ENCODE data around the gene UPB1. TPM values are rescaled to one million over a fixed set of nuclear protein-coding genes. Genes with fewer than 3 reads are reported as not detected.

The UPB1 gene
- total and polyA plus RNA-seq, 12 donors, result 0.11 to 2.2 (median 0.34) TPM; not detected in 1

DNA sequence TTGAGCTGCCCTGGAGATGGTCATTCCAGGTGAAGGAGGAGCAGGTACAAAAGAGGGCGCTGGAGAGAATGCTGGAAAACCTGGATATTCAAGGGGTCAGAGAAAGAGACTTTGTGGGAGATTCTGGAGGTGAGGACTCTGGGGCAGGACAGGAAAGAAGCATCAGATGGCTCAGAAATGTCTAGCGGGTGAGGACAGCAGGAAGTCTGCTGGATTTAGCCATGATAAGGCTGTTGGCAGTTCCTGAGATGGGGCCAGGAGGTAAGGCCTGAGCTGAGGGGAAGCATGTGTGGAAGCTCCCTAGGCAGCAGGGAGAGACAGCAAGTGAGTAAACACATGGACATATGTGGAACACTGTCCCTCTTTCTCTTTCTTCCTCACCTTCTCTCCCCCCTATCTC lies 1.5 kb downstream of the UPB1 start:
- peak in 1 of 7 donors; percentile 43 for DNase-seq
- Histone ChIP-seq H3K4me1 (replicated peaks in 1 of 2) (peaks cover 0 to 8% of the 10 kb centered on the region in 2 donors), H3K27me3 (peaks cover 13% of the 10 kb centered on the region), H3K4me3 (no peak overlapping the region), H3K36me3 (replicated peaks in 1 of 2) (no peaks in the 10 kb centered on the region), H3K9me3 (replicated peaks in 1 of 3) (no peaks in the 10 kb centered on the region), H3K27ac (no peak overlapping the region)
- no peak for TF ChIP-seq POLR2A (IDR thresholded peaks at IDR 0.05)
- TF ChIP-seq, protein P1, sequence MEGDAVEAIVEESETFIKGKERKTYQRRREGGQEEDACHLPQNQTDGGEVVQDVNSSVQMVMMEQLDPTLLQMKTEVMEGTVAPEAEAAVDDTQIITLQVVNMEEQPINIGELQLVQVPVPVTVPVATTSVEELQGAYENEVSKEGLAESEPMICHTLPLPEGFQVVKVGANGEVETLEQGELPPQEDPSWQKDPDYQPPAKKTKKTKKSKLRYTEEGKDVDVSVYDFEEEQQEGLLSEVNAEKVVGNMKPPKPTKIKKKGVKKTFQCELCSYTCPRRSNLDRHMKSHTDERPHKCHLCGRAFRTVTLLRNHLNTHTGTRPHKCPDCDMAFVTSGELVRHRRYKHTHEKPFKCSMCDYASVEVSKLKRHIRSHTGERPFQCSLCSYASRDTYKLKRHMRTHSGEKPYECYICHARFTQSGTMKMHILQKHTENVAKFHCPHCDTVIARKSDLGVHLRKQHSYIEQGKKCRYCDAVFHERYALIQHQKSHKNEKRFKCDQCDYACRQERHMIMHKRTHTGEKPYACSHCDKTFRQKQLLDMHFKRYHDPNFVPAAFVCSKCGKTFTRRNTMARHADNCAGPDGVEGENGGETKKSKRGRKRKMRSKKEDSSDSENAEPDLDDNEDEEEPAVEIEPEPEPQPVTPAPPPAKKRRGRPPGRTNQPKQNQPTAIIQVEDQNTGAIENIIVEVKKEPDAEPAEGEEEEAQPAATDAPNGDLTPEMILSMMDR (IDR thresholded peaks at IDR 0.05), result no peak
- WGBS, 4 donors, result 83 to 95% (median 89%) methylated on average over 2 of the region's 2 CpGs
- intact Hi-C loops (cut with DNase I), result no loop called here

DNA sequence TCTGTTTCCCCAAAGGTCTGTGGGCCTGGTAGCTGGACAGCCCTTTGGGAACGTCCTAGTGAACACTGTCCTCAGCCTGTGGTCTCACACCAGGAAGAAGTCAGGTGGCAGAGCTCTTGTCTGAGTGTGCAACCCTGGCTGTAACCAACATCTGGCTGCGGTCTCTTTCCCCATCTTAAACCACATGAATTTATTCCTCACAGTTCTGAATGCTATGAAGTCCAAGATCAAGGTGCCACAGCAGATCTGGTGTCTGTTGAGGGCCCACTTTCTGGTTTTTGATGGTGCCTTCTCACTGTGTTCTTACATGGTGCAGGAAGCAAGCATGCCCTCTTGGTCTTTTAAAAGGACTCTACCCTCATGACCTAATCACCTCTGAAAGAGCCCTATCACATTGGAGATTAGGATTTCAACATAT lies 2.7 kb downstream of the UPB1 start:
- WGBS, 4 donors, result 77 to 86% (median 84%) methylated on average over 2 of the region's 2 CpGs
- H3K27ac ChIP-seq, result no peak overlapping the region
- H3K9me3 ChIP-seq (replicated peaks in 1 of 3), result no peaks in the 10 kb centered on the region

DNA sequence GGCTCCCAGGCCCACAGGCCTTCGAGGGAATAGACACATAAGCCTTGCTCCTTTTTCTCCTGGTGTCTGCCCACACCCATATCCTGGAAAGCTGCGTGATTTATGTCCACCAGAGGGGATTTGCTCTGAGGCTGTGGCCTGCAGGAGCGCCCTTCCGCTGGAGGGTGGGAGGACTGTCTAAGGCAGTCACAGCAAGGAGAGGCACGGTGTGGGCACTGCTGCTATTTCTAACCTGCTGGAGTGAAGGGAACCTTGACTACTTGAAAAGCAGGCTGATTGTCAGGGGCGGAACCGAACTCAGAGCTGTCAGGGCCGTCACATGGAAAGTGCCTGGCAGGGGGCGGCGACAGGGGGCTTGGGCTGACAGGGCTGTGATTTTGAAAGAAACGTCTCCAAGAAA lies 3.7 kb downstream of the UPB1 start:
- TF ChIP-seq, protein P1 (IDR thresholded peaks at IDR 0.05), result no peak
- TF ChIP-seq POLR2A (IDR thresholded peaks at IDR 0.05), result no peak
- H3K27ac ChIP-seq, result no peak overlapping the region
- intact Hi-C loops (cut with DNase I), result no loop called here
- H3K9me3 ChIP-seq (replicated peaks in 1 of 3), result no peaks in the 10 kb centered on the region
- no peaks in the 10 kb centered on the region for H3K36me3 ChIP-seq (replicated peaks in 1 of 2)
- peak in 2 of 7 donors; percentile 38 to 52 for DNase-seq
- peaks cover 0 to 8% of the 10 kb centered on the region in 2 donors for H3K4me1 ChIP-seq (replicated peaks in 1 of 2)
- 80 to 90% (median 85%) methylated on average over 10 to 11 of the region's 11 CpGs for WGBS, 4 donors
- no peak overlapping the region for H3K4me3 ChIP-seq
- peaks cover 13% of the 10 kb centered on the region for H3K27me3 ChIP-seq

More for the DNA sequence above, 2.7 kb downstream of the UPB1 start:
- Histone ChIP-seq H3K36me3 (replicated peaks in 1 of 2) (no peaks in the 10 kb centered on the region), H3K4me1 (replicated peaks in 1 of 2) (peaks cover 0 to 8% of the 10 kb centered on the region in 2 donors), H3K4me3 (no peak overlapping the region), H3K27me3 (peaks cover 13% of the 10 kb centered on the region)
- intact Hi-C loops (cut with DNase I), result no loop called here
- DNase-seq, result no peak
- TF ChIP-seq, protein P1 (IDR thresholded peaks at IDR 0.05), result no peak

GRCh38 chr22:24499706-24500276 lies 4.7 kb downstream of the UPB1 start:
- TF ChIP-seq POLR2A (IDR thresholded peaks at IDR 0.05), result no peak
- TF ChIP-seq, protein P1 (IDR thresholded peaks at IDR 0.05), result no peak
- Histone ChIP-seq H3K27ac (no peak overlapping the region), H3K36me3 (replicated peaks in 1 of 2) (no peaks in the 10 kb centered on the region), H3K27me3 (peaks cover 4% of the 10 kb centered on the region), H3K9me3 (replicated peaks in 1 of 3) (no peaks in the 10 kb centered on the region), H3K4me1 (replicated peaks in 1 of 2) (peaks cover 0 to 2% of the 10 kb centered on the region in 2 donors), H3K4me3 (no peak overlapping the region)
- DNase-seq, result no peak
- intact Hi-C loops (cut with DNase I), result loop anchor here (5.0 kb wide), 2 partner anchors 72 to 77 kb away; partner anchors contain the start of gene ADORA2A (in 1 of the 2)
- 92 to 97% (median 95%) methylated on average over 10 of the region's 10 CpGs for WGBS, 4 donors

Measured in adrenal gland (tissue), 12 donors.